Fibroblast of villous mesenchyme (primary cell): Measurements from ENCODE around the gene MLX. TPM values are rescaled to one million over a fixed set of nuclear protein-coding genes. Genes with fewer than 3 reads are reported as not detected.
"Not testable (repeated sequence)": the region's sequence is repeated elsewhere in the genome, so short reads cannot be mapped to it uniquely, and the experiment has no call there.

ENCODE experiments used
- DNase-seq: peaks from one replicate; pipeline ENCODE4 v3.0.0-alpha.2; 2010; ENCODE audit warnings: low read depth
- H3K4me3 ChIP-seq: 2 replicates; pipeline ENCODE4 v1.5.1; 2011; ENCODE audit warnings: low read depth, mild to moderate bottlenecking, low read length
- total RNA-seq: library from RNA; depleted of rRNA; stranded (reverse); fragments of >200 nt; gene quantifications from 2 replicates; pipeline ENCODE4 v1.2.3, GENCODE V29; 2012
- TF ChIP-seq, protein P1 (sequence below): IDR thresholded peaks from 2 replicates; pipeline ENCODE4 v1.5.1; 2012; ENCODE audit warnings: low read depth, mild to moderate bottlenecking, low read length; ENCODE audit not compliant: insufficient read depth

The MLX gene
- total RNA-seq, 1 donor: 47.5 TPM

GRCh38 chr17:42555961-42556617, 10.8 kb upstream of the MLX start:
- not testable (repeated sequence) for DNase-seq, H3K4me3 ChIP-seq
- TF ChIP-seq, protein P1, sequence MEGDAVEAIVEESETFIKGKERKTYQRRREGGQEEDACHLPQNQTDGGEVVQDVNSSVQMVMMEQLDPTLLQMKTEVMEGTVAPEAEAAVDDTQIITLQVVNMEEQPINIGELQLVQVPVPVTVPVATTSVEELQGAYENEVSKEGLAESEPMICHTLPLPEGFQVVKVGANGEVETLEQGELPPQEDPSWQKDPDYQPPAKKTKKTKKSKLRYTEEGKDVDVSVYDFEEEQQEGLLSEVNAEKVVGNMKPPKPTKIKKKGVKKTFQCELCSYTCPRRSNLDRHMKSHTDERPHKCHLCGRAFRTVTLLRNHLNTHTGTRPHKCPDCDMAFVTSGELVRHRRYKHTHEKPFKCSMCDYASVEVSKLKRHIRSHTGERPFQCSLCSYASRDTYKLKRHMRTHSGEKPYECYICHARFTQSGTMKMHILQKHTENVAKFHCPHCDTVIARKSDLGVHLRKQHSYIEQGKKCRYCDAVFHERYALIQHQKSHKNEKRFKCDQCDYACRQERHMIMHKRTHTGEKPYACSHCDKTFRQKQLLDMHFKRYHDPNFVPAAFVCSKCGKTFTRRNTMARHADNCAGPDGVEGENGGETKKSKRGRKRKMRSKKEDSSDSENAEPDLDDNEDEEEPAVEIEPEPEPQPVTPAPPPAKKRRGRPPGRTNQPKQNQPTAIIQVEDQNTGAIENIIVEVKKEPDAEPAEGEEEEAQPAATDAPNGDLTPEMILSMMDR: peak; percentile 4

GRCh38 chr17:42559075-42559474, 7.8 kb upstream of the MLX start:
- no peak overlapping the region for H3K4me3 ChIP-seq
- no peak for DNase-seq
- TF ChIP-seq, protein P1: no peak

DNA sequence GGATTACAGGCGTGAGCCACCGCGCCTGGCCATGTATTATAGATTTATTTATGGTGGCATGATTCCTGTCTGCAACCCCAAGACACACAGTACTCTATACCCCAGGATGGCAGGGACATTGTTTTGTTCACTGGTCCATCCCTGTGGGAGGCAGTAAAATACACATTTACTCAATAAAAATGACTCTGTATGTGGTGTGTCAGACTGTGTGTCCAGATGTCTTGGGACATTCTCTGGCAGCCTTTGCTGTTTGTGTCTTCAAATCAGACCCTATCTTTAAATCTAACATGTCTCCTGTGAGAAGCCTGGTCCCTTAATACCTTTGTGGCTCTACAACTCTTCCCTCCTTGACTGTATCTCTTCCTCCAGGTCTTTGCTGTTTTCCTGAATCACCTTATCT, 6.7 kb upstream of the MLX start:
- H3K4me3 ChIP-seq: no peak overlapping the region
- no peak for DNase-seq
- TF ChIP-seq, protein P1: no peak

DNA sequence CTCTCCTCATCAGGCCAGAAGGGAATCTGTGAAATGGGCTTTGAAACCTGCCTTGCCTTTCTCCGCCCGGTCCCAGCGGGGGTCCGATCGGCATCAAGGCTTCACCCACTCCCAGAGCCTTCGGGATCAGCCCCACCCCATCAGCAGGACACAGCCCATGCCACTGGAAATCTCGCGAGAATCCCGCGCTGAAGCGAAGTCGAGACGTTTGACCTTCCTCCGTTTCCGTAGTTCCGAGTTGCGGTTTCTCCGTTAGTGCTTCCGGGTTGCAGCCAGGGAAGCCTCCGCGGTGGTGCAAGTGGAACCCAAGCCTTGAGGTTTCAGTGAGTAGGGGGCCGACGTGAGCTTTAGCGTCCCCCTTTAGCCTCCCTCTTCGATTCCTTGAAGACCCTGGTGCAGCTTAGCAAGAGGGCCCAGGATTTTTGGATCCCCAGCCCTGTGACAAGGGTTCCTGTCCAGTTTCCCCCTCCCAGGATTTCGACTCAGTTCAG, 5.0 kb upstream of the MLX start, which contains the start of gene COASY:
COASY (plus strand) TSS at position 252 of the 491 bp plus-strand sequence. CDS start 475 bp downstream, outside the sequence.
- TF ChIP-seq, protein P1: no peak
- H3K4me3 ChIP-seq: peak within 1 kb of the TSS; percentile 92
- DNase-seq: peak; percentile 98

- H3K4me3 ChIP-seq: peak overlapping the region; percentile 92
- TF ChIP-seq, protein P1: no peak
- DNase-seq: peak; percentile 55
These were observed 4.3 kb upstream of the MLX start for GRCh38 chr17:42562388-42563142.

GRCh38 chr17:42563143-42563509, 3.8 kb upstream of the MLX start:
- TF ChIP-seq, protein P1: no peak
- peak overlapping the region; percentile 92 for H3K4me3 ChIP-seq
- no peak for DNase-seq
